Suppressor macrophage treated with lipopolysaccharide for 4 hours (primary cell): ENCODE results near the gene RET.

Experiments used
- DNase-seq: peaks from one replicate; pipeline ENCODE4 v3.0.0-alpha.2; 2020

RET gene

GRCh38 chr10:43044961-43045621, 31.8 kb upstream of the RET start:
- no peak for DNase-seq

GRCh38 chr10:43045631-43046287, 31.1 kb upstream of the RET start:
- DNase-seq = no peak

GRCh38 chr10:43046288-43046991, 30.4 kb upstream of the RET start:
- no peak for DNase-seq

DNA sequence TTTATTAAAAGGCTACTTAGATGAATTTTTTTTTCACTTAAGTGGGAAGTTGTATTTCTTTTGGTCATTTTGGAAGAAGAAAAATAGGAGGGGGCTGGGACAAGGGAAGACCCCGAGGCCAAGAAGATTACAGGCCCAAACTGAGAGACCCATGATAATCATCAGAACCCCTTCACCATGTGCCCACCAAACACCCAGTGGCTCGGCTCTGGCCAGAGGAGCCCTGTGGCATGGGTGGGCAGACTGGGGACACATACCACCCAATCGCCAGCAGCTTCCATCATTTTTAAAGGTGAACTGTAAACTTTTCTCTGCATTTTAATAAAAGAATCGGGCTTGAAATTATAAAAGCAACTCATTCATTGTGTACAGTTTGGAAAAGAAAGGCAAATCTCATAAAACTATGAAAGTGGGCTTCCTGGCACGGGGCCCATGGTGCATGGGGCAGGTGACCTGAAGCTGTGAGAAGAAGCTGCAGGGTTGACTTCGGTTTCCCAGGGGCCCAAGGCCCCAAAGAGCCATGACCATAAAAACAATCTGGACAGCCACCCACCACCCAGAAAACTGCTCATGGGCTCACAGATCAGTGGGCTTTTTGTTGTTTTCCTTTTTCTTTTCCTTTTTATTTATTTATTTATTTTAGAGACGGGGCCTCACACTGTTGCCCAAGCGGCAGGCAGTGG, 29.4 kb upstream of the RET start:
- no peak for DNase-seq

DNA sequence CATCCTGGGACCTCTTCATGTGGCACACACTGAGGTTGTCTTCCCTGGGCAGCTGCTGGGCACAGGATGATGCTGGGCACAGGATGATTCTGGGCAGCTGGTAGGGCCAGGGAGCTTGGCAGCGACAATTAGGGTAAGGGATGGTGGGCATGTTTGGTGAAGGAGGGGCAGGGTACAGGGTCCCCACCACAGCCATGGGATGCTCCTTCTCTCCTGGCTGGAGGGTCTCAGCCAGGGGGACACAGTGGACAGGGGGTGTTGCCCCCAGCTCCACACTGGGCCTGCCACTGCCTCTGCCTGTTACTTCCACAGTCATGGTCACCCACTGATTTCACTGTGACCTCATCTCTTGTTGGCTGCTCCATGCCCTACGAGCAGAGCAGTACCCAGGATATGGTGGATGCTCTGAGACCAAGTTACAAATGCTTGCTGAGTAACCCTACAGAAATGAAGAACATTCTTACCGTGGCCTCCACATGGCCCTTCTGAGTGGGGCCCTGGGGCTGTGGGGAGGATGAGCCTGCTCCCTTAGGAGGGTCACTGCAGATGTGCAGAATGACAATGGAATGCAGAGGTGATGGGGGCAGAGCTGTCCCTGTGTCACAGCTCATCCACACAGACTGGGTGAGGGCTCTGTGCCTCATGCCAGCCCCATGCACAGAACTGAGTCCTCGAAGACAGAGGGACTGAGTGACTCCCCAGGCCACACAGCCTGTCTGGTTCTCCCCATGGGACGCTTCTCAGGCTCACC, 28.4 kb upstream of the RET start:
- no peak for DNase-seq

DNA sequence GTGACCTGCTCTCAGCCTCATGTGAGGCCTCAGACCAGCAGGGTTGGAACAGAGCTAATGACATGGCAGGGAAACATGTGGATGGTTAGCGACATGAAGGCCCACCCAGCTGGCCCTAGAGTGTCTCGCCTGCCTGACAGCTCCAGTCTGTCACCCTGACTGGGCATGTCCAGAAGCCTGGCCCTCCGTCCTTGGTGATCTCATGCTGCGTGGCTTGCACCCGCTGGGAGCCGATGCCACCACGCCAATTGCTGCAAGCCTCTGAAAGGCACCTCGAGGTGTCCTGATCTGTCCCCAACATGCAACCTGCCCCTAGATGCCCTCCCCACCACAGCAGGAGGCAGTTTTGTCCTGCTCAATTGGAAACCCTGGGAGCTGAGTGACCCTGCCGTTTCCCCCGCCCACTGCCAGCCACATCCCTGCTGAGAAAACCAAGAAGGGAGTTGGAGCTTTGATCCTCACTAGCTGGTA, 27.8 kb upstream of the RET start:
- no peak for DNase-seq

GRCh38 chr10:43050011-43050410, 26.9 kb upstream of the RET start:
- no peak for DNase-seq

DNA sequence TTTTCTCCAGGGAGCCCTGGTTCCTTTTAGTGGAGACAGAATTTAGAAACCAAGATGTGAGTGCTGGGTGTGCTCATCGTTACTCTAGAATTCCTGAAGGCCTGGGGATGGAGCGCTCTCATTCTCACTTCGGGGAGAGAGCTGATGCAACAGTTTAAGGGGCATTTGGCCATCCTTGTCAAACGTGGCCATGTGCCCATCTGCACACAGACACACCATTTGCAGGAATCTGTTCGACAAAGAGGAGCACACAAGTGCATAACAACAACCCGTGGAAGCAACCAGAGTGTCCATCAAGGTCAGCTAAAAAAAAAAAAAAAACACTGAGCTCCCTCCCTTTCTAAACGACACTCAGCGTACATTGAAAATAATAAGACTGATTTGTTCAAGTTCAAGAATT, 23.0 kb upstream of the RET start:
- DNase-seq = no peak

DNA sequence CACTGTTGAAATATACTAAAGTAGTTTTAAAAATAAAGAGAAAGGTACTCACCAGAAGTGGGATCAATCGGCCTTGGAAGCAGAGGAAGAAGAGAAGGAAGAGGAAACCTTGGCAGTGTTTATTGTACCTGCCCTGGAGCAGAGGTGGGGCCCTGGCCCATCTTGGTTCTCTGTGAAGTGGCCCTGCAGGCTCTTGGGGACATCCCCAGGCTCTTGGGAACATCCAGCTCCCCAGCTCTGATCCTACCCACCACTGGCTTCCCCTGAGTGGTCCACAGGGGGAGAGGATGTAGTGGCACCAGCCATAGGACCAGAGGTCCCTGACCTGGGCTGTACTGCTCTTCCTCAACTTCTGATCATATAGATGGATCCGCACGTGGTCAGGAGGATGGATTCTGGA, 22.3 kb upstream of the RET start:
- DNase-seq = no peak

GRCh38 chr10:43055217-43055616, 21.7 kb upstream of the RET start:
- no peak for DNase-seq

DNA sequence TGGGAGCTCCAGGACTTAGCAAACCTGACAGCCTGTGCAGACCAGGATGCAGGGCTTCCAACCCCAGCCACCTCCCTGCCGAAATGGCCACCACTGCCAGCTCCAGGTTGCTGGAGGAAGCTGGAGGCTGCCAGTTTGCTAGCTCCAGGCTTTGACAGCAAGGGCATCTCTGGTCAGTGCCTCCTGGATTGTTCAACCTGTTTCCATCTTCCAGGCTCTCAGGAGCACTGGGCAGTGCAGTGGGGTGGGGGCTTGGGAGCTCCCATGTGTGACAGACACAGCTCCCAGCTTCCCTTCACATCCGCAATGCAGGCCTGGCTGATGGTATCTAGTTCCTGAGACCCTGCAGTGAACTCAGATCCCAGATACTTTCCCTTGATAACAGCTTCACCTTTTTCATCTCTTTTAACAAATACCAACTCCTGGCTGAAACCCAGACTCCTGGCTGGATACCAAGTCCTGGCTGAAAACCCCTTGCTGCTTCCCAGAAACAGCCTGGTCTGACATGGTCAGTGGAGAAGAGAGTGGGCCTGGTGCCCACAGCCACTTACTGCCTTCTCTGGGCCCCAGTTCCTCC, 20.8 kb upstream of the RET start:
- DNase-seq = no peak

GRCh38 chr10:43056568-43057011, 20.3 kb upstream of the RET start:
- no peak for DNase-seq

GRCh38 chr10:43057231-43057711, 19.6 kb upstream of the RET start:
- no peak for DNase-seq

GRCh38 chr10:43057831-43058340, 19.0 kb upstream of the RET start:
- no peak for DNase-seq

- DNase-seq = no peak
Measured at GRCh38 chr10:43058716-43059335, 18.0 kb upstream of the RET start.

GRCh38 chr10:43059336-43059720, 17.5 kb upstream of the RET start:
- DNase-seq = no peak

DNA sequence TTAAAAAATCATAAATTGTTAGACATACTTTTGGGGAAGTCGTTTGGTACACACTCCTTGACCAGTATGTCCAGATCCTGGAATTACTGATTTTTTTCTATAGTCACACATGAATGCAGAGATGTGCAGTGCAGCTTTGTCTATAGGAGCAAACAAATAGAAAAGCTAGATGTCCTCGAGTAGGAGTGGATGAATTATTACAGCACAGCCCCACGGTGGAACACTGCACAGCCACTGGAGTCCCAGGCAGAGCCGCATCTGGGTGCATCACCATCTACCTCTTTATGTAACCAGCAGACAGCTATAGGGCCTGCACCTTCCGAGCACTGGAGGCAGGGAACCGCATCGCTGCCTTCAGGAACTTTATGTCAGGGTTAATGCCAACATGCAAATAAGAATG, 17.0 kb upstream of the RET start:
- no peak for DNase-seq

- DNase-seq = no peak
Measured at GRCh38 chr10:43060291-43060690, 16.6 kb upstream of the RET start.

DNA sequence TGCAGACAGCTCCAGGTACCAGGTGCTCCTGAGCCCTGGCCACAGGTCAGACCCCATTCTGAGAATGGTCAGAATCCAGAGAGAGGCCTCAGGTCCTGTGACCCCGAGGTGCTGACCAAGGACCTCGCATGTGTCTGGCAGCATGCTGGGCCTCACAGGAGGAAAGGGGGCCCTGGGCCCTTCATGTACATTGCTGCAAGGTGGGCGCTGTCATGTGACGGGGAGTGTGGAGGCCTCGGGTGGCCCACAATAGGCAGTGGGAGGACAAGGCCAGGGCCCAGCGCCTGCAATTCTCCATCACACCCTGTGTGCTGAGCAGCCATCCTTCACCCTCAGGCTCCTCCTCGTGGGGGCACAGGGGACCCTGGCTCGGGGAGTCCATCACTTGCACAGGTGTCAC, 15.5 kb upstream of the RET start:
- DNase-seq = no peak

- no peak for DNase-seq
Measured at GRCh38 chr10:43061760-43062159, 15.1 kb upstream of the RET start.

DNA sequence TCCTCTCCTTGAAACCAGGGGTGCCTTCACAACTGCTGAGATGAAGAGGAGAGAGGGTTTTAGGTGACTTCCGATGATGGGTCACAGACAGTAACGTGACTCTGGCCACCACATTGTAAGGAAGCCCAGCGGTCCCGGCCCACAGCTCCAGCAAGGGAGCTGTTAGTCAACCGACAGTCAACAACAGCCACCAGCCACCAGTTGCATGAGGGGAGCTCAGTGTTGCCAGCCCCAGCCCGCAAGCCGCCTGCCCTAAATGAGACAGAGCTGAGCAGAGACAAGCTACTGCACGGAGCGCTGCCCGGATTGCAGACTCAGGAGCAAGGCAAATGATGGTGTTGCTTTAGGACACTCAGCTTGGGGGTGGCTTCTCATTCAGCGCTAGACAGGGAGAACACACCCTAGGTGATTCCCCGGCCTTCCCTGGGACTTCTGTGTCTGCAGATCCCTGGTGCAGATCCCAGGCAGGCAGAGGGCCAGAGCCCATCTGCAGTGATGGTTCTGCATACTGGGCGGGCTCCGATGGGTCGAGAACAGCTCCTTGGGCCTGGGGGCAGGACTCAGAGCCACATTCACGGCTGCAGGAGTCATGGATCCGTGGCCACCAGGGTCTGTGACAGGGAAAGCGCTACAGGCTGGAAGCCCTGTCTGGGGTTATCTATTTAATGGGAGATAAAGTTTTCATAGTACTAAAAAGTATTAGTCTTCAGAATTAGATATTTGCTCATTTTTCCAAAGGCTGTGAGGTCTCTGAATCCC, 14.3 kb upstream of the RET start:
- DNase-seq = no peak
